NCI-H524 (cell line): Measurements from ENCODE around the gene PLAGL2.
"Not testable (repeated sequence)": the region's sequence is repeated elsewhere in the genome, so short reads cannot be mapped to it uniquely, and the experiment has no call there.

Experiments
- DNase-seq, 2 experiments: peaks; one replicate each; lab custom pipeline; 2025; lab: John Stamatoyannopoulos, UW

The PLAGL2 gene

DNA sequence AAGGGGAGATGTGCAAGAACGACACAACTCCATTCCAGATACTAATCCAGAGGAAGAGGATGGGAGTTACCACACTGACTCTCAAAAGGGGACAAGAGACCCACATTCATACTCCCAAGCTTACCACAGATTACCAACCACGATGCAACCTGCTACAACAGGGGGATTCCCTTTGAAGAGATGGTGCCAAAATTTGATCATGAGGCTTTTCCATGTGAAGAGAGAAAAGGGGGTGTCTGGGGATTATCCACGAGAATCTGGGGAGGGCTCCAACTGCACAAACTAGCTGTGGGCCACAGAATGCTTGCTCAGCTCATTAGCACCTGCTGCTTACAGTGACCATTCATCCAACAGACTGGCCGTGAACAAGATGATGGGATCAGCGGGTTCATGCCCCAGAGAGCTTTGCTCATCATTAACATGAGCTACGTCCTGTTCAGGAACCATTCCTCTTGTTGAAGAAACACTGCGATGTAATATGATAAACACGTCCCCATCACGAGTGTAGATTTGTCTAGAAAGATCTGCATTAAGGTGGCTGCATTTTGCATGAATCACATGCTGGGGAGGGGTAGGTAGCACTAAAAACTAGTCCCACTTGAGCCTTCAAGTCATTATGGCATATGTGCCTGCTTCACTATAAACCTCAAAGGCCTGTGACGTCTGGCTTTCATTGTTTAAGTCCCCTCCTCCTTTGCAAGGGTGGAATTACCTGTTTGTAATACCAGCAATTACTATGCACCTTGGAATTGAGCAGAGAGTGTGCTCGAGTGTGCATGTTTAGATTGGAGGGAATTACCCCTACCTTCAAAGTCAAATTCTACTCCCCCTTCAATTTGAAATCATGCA is 4.0 kb downstream of the PLAGL2 start:
- no peak for DNase-seq

DNA sequence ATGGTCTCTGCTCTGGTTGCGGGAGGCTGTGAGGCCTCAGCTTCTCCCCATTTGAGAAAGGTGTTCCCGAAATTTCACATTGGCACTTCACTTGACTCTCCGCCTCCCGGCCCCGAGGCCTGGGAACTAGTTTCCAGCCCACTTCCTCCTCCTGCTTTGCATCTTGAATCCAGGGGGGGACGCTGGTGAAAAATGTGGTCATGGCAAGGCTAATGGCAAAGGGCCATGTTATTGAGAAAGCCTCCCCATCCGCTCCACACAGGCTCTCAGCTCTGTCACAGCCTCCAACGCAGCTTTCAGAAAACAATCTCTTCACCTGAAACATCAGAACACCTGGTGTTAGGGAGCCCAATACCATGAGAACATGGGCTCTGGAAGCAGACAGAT is 5.6 kb downstream of the PLAGL2 start:
- DNase-seq = no peak

DNA sequence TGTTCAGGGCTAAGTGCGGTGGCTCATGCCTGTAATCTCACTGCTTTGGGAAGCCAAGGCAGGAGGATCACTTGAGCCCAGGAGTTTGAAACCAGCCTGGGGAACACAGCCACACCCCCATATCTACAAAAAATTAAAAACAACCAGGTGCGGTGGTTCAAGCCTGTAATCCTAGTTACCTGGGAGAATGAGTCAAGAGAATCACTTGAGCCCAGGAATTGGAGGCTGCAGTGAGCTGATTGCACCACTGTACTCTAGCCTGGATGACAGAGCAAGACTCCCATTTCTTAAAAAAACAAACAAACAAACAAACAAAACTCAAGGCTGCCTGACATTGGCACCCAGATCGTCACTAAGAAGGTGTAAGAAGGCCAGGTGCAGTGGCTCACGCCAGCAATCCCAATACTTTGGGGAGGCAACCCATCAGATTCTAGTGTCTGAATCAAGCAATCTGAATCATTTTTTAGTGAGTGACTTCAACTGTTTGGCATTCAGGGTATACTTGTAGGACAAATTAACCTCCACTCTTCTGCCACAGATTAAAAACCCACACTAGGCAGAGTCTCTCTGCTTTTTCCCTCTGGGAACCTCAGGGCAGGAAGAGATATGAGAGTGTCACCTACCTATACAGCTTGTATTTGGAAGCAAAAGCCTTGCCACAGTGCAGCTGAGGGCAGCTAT is 6.1 kb downstream of the PLAGL2 start:
- no peak for DNase-seq

DNA sequence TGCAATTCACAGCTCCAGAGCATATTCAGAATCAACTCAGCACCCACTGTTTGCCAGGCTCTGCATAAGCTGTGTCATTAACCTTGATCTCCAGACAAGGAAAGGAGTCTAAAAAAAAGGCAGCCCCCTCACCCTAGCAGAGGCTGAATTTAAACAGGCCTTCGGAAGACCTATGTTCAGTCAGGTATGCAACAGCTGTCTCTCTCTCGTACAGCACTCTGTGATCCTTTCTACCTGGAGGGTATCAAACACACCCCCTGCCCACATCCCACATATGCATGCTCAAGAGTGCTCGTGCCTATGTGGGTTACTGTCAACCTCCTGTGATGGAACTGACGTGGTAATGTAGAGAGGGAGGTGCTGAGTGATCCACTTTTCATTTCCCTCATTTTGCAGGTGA is 8.5 kb downstream of the PLAGL2 start:
- DNase-seq = no peak

DNA sequence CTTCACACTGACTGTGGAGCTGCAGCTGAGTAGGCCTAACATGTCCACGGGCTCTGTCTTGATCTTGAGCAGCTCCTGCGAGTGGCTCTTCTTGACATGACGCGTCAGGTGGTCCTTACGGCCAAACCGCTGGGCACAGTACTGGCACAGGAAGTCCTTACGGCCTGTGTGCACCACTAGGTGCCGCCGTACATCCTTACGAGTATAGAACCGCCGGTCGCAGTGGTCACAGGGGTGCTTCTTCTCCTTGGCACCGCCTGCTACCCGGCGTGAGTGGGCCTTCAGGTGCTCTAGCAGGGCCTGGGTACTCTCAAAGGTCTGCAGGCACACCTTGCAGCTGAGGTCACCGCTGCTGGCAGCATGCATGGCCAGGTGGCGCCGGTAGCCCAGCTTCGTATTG is 10.4 kb downstream of the PLAGL2 start:
- not testable (repeated sequence) for DNase-seq

DNA sequence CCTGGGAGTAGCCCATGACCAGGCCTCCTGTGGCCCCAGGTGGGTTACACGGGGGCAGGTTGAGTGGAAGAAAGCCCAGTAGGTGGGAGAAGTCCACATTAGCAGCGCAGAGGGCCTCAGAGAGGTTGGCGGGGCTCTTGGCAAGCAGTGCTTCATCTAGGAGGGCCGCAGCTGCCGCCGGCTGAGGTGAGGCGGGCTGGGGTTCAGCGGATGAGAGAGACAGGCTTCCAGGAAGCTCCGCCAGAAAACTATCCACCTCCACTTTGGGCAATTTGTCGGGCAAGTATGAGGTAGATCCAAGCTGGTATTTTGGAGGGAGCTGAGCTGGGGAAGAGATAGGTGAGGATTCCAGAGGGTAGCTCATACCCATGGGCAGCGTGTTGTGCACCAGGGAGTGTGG is 10.9 kb downstream of the PLAGL2 start:
- not testable (repeated sequence) for DNase-seq

DNA sequence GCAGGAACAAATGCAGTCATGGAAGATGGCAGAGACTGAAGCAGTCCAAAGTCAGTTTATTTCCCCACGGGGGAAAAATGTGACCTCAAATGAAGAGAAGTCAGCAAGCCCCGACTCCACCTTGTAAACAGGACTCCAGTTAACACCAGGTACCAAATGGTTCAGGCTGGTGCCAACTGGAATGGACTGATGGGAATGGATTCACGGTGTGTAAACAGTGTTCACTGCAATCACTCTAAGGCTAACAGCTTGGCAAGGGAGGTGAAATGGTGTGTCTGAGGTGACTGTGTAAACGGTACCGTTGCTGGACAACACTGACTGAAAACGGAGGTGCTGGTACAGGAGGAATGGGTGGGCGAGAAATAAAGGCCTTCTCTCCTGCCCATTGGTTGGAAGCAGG is 12.0 kb downstream of the PLAGL2 start:
- DNase-seq = no peak

DNA sequence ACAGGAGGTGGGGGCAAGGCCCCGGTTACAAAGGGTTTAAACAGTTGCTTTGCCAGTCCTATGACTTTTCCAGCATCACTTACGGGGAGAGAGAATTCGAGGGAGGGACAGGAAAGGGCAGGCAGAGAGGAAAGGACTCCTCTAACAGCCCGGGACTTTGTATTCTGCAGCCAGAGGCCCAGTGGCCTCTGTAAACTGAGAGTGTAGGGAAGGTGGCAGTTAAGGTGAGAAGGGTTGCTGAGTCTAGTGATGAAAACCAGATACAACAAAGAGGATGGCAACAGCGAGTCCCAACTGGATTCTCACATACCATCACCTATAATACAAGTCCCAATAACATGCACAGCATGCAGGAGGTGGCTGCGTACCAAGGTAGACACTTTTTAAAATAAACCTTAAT is 13.5 kb downstream of the PLAGL2 start:
- DNase-seq = no peak

DNA sequence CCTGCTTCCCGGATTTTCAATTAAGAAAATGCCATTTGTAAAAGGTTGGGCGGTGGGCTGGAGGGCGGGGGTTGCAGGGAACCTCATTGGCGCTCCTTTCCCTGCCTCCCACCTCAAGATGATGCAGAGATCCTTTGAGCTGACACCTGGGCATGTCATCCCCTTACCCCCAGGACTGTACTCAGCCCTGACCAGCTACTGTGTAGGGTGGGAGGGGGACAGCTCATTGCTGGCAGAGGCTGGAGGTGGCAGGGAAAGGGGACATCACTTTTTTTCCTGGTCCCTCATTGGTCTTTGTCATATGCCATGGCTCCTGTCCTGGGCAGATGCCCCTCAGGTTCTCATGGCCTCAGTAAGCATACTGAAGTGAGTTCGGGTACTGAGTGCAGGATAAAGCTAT is 14.2 kb downstream of the PLAGL2 start:
- not testable (repeated sequence) for DNase-seq

DNA sequence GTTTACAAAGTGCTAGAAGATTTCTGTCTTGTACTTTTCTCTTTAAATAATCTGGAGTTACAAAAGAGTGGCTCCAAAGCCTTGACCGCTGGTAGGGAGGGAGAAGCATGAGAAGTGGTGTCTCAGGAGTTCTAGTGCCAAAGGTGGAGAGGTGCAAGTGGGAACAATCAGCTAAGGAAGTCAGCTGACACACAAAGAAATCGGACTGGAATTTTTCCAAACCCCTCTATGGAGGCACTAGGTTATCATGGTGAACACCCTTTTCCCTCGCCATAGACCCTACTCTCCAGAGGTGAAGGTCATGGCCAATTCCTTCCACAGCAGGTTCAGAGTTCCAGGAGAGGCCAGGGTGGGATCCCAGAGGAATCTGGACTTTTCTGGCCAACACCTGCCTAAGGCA is 14.8 kb downstream of the PLAGL2 start:
- DNase-seq = no peak

DNA sequence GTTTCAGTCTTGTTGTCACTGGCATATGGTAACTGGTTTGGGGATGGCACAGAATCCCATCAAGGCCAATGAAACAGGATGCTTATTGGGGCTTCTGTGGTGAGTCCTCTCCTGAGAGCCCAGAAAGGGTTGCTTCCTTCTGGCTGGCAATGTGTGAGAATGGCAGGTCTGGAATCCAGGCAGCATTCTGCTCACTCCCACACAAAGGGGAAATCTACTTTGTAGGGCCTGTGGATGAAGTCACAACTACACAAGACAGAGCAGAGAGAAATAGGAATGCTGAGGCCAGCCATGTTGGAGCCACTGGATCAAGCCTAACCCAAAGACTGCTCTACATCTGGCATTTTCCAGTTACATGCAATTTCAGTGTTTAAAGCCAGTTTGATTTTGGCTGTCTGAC is 15.7 kb downstream of the PLAGL2 start:
- DNase-seq = no peak

DNA sequence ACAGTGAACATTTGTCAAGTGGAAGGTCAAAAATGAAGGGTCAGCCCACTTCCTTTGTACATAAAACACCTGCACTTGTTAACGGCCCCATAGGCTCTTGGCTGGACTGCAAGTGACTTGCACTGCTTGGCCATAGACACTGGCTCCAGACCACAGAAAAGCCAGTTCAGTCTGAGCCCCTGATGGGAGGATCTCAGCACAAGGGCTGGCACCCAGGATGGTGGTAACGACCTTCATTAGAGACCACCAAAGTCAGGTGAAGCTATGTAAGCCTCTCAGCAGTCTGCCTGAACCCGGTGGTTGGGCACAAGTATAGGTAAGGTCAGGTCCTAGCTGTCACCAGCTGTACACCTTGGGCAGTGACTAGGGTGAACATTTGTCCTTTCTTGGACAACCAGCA is 16.1 kb downstream of the PLAGL2 start:
- no peak for DNase-seq

DNA sequence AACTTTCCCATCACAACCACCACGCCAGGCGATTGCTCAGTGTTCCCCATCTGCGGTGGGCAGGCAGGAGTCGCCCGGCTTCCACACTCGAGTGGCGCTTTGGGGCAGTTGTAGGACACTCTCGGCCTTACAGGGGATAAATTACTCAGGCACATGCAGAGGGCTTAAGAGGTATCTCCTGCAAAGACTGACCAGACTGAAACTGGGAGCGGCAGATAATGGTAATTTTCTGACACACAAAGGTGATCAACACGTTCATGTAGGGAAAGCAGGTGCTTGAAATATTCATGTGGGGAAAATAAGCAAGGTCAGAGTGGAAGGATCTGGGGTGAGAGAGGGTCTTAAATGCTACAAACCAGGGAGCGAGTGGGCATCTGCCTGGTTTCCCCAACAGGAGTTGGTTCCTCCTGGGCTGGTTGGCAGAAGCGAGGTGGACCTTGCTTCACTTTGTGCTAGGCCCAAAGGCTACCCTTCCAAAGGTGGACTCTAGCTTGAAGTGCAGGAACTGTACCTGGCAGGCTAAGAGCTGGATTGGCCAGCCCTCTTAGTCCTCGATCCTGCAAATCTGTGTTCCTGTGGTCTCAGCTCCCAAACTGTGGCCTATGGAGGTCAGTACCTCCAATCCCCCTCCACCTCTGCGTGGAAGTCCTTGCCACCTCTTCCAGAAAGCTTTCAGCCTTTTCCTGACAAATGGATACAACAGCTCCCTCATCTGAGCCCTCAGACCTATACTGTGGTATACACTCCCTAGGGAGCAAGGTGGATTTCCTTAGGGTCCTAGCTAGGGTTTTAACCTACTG is 16.7 kb downstream of the PLAGL2 start:
- peak in 1 of 2 experiments; percentile 35 for DNase-seq

DNA sequence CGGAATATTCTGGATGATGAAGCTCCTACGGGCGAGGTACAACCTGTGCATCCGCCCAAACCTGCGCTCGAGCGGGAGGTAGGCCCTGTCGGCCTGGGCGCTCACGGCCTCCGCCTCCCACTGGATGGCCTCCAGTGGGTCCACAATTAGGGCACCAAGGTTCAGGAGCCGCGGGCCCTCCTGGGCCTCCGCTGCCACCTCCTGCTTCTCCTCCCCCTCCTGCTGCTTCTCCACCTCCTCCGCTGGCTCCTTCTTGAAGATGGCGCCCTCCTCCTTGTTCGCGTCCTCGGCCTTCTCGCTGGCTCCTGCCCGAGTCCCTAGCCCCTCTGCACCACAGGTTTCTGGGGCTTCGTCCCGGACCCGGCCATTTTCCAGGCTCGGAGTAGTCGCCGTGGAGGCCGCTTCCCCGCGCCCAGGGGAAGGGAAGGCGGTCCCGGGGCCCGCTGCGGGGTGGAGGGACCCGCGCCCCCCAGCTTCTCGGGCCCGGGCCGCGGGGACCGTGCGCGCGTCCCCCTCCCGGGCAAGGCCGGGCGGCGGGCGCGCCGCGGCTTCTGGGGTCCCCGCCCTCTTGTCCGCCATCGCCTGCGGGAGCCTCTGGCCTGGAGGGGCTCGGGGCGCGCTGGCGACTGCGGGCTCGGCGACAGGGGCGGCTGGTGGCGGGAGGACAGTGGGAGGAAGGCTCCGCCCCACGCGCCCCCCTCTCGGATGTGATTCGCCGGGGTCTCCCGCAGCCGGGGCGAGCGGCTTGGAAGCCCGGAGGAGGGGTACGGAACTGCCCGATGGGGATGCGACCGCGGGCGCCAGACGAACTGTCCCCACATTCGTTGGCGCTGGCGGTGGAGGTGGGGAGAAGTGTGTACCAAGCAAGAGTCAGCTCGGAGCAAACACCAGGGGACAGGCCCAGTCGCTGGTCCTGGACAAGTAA is 17.6 kb downstream of the PLAGL2 start:
- peak in 1 of 2 experiments; percentile 77 for DNase-seq

DNA sequence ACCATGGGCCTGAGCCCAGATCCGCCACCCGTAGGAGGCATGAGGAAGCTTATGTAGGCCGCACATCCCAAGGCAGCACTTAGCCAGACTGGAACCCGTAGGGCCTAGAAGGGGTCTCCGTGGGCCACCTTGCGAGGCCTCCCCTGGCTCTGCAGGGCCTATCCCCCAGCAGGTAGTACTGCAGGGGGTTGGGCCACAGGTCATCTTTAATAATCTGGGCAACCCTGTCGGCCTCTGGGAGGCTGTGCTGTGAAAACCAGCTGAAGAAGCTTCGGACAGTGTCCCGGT is 18.5 kb downstream of the PLAGL2 start:
- DNase-seq = no peak

DNA sequence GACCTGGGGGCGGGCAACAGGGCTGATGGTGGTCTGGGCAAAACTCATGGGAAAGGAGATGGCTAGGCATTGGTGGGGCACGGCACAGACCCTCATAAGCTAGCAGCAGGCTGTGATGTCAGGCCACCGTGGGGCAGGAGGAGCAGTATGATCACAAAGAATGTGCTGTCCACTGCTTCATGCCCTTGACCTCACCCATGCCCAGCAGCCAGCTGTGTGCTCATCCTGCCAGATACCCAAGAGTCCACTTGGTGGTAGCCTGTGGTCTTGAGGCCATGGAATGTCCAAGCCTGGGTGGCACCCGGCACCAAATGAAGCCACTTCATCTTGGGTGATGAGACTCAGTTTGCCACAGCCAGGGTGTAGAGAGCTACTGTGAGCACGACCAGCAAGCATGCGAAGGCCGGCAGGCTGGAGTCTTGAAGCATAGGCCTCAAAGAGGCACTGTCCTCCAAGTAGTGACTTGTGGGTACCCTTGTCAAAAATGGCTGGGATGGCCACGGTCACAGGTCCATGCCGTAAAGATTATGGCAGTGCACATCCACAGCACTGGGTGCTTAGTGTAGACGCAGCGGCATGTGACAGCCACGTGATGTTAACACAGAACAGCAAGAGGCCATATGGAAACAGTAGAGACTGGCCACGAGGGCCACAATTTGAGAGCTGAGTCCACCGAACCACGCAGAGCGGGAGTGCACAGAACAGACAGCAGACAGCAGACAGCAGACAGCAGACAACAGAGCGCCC is 19.0 kb downstream of the PLAGL2 start:
- DNase-seq = no peak

DNA sequence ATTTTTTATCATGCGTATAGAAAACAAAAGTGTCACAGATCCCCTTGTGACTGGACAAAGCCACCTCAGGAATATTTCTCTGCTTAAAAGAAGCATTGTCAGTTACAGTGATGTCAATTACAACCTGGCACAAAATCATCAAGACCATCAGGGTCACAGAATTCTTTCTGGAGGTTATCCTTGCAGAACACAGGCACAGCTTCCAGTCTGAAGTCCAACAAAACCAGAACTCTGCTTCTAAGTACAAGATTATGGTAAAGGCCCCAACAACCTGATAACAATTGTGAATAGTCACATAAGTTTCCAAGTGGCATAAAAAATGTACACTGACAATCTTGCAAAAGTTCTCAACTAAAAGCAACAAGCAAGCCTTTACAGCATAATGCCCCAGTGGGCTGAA is 21.0 kb downstream of the PLAGL2 start:
- no peak for DNase-seq

DNA sequence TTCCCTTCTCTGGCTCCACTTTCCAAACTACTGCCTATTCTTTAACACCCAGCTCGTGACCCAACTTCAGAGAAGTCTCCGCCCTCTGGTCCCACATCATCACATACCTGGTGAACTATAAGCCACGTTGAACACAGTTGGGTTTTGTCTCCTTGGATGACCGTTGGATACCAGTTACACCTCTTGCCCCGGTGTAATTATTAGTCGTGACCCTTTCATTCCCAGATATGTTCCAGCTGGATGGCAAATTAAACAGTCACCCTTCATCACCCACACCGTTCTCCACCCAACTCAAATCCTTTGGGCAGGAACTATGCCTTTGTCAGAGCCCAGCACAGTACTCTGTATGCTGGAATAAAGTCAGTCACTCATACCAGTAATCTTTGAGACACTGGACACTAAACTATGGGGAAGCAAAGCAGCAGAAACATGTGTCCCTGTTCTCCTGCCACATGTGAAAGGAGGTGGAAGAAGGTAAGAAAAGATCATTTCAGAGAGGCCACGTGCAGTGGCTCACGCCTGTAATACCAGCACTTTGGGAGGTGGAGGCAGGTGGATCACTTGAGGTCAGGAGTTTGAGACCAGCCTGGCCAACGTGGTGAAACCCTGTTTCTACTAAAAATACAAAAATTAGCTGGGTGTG is 22.5 kb downstream of the PLAGL2 start:
- DNase-seq = no peak

DNA sequence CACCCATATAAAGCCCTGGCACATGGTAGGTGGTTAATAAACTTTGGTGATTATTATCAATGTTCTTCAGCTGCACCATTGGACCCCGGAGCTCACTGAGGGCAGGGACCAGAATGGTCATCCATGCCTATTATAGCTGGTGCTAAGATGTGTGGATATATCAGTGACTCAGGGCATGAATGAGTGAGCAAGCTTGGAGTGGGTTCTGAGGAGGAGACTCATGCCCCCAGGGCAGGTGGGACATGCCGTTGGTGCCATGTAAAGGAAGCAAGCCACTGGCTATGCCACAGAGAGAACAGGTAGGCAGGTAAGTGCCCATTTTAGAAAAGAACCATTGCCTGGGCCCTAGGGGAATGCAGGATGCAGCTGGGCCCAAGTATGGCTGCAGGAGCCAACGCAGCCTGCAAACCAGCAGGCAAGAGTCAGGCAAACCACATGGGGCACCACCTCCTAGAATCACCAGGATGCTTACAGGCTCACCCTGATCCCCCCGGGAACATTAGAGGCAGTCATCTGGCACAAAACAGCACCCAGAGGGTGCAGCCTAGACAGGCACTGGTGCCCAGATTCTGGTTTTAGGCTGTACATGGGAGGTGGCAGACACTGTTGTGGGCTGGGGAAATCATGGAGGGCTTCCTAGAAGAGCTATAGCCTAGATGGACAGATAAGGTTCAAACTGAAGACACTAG is 23.5 kb downstream of the PLAGL2 start:
- DNase-seq = no peak

DNA sequence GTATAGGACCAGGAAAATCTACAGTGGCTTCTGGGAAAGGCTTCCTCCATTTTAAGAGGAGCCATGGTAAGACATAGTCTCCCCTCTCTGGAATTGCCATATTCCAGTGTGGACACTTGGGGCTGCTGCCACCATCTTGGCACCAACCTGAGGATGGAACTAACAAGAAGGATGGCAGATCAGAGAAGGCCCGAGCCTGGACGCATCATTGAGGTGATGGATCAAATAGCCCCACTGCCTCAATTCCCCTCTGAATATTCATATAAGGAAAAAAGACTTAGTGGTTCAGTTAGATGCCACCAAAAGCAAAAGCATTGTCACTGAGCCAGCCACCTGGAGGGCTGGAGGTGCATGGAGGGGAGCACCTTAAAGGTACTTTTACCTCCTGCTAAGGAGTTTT is 25.9 kb downstream of the PLAGL2 start:
- DNase-seq = no peak
